ENCODE data around the gene DNAJC8.

DNA sequence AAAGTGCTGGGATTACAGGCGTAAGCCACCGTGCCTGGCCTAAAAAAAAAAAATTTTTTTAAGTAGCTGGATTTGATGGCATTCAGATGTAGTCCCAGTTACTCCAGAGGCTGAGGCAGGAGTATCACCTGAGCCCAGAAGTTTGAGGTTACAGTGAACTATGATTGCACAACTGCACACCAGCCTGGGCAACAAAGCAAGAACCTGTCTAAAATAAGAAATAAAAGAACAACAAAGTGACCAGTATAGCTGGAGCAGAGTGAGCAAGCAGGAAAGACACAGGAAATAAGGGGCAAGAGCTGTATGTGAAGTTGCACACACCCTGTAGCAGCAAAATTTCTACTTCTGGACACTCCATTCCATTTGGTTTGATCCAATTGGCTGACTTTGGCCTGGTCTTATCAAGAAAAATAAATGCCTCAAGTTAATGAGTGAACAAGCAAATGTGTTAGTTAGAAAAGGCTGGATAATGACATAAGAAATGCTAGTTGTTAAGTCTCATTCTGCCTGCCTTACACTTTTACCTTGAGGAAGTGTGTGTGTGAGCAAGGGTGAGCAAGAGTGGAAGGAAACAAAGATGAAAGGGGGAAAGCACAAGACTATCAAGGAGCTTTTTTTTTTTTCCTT lies 11.0 kb upstream of the DNAJC8 start:
- TF ChIP-seq, protein P1, sequence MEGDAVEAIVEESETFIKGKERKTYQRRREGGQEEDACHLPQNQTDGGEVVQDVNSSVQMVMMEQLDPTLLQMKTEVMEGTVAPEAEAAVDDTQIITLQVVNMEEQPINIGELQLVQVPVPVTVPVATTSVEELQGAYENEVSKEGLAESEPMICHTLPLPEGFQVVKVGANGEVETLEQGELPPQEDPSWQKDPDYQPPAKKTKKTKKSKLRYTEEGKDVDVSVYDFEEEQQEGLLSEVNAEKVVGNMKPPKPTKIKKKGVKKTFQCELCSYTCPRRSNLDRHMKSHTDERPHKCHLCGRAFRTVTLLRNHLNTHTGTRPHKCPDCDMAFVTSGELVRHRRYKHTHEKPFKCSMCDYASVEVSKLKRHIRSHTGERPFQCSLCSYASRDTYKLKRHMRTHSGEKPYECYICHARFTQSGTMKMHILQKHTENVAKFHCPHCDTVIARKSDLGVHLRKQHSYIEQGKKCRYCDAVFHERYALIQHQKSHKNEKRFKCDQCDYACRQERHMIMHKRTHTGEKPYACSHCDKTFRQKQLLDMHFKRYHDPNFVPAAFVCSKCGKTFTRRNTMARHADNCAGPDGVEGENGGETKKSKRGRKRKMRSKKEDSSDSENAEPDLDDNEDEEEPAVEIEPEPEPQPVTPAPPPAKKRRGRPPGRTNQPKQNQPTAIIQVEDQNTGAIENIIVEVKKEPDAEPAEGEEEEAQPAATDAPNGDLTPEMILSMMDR (IDR thresholded peaks at IDR 0.05) = no peak
- no peak for TF ChIP-seq POLR2A (IDR thresholded peaks at IDR 0.05)

All from tibial nerve (tissue), 3 donors.